H1 (cell line): ENCODE measurements around the gene TMEM45A. TPM values are rescaled to one million over a fixed set of nuclear protein-coding genes. Genes with fewer than 3 reads are reported as not detected.

Experiments used
- BCL11A ChIP-seq, 2 experiments: IDR thresholded peaks; one replicate each; pipeline ENCODE4 v1.6.1; 2011; ENCODE audit warnings: low read depth in 2 of 2, low read length in 2 of 2, mild to moderate bottlenecking in 2 of 2
- KDM1A ChIP-seq: fragments of 200-600, 300-600 bp; sonication (generic); IDR thresholded peaks from 2 replicates; pipeline ENCODE4 v1.7.1; 2016; ENCODE audit warnings: mild to moderate bottlenecking, low read length, borderline replicate concordance
- MAX ChIP-seq: IDR thresholded peaks from 2 replicates; pipeline ENCODE4 v1.6.1; 2012; ENCODE audit warnings: inconsistent platforms
- POLR2AphosphoS5 ChIP-seq: IDR thresholded peaks from 2 replicates; pipeline ENCODE4 v1.6.1; 2011; ENCODE audit warnings: low read depth, low read length
- SIX5 ChIP-seq: IDR thresholded peaks from 2 replicates; pipeline ENCODE4 v1.6.1; 2011; ENCODE audit warnings: mild to moderate bottlenecking, low read depth, low read length
- polyA plus RNA-seq, 7 experiments: library from polyadenylated mRNA; depleted of rRNA in 3 of 7; stranded (reverse) in 5 of 7; unstranded in 2 of 7; fragments of >200 nt in 5 of 7; fragments of 200-250 nt in 2 of 7; gene quantifications; 1 replicate in 5 of 7; 2 replicates in 1 of 7; 4 replicates in 1 of 7; pipeline versions ENCODE4 v1.2.1 to v1.2.3, GENCODE V29; 2011 to 2013; ENCODE audit warnings: missing spikeins in 2 of 7, mixed read lengths in 2 of 7
- total RNA-seq: library from RNA; stranded (reverse); fragmentation: NEBNext Ultra II Directional; extraction: Animal tissue kit (Norgen Biotek cat#: 25700); gene quantifications from 2 replicates; pipeline ENCODE4 v1.2.1, GENCODE V29; 2021

Gene TMEM45A
- total and polyA plus RNA-seq, 2 of the 8 experiments (the other 6 are each of a cell fraction or from before 2014, with no cell fraction given): 12.9 to 14.2 TPM

DNA sequence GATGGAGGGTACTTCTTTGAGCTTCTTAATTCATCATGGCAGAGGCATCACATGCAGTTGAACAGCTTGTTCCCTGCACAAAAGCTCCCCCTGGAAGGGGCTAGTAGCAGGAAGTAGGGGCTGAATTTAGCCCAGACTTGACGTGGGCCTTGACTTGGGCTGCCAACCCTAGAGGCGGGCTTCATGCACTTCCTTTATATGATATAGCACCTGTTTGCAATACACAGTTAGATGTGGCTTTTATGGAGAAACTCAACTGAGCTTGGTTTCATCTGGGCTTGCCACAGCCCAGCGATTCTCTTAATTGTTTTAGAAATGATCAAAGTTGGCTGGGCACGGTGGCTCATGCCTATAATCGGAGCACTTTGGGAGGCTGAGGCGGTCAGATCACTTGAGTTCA, 83.3 kb downstream of the TMEM45A start (continued):
- no peak for TF ChIP-seq MAX
- TF ChIP-seq POLR2AphosphoS5: no peak
- TF ChIP-seq BCL11A (IDR thresholded peaks at IDR 0.05; ENCODE audit: low read depth in 2 of 2, low read length in 2 of 2): no peak
- no peak for TF ChIP-seq SIX5
- TF ChIP-seq KDM1A: no peak
